K562 (cell line): Measurements from ENCODE around the gene GPR78. TPM values are rescaled to one million over a fixed set of nuclear protein-coding genes. Genes with fewer than 3 reads are reported as not detected.

ENCODE experiments used
- CCNT2 ChIP-seq: IDR thresholded peaks from 2 replicates; pipeline ENCODE4 v1.6.1; 2011; ENCODE audit warnings: borderline replicate concordance, low read depth, mild to moderate bottlenecking, moderate library complexity, mixed read lengths, low read length; ENCODE audit not compliant: insufficient read length; ENCODE audit errors: extremely low read depth
- DPF2 ChIP-seq: fragments of 450-650 bp; IDR thresholded peaks from 2 replicates; pipeline ENCODE4 v1.6.1; 2016
- EHMT2 ChIP-seq: fragments of 450-650 bp; IDR thresholded peaks from 2 replicates; pipeline ENCODE4 v1.6.1; 2018; ENCODE audit warnings: antibody characterized with exemption
- ESRRA ChIP-seq: fragments of 450-650 bp; IDR thresholded peaks from 2 replicates; pipeline ENCODE4 v1.6.1; 2014; ENCODE audit warnings: low read depth, mild to moderate bottlenecking, moderate library complexity, borderline replicate concordance
- ESRRB ChIP-seq: fragments of 250-450 bp; sonication (Bioruptor Pico); IDR thresholded peaks from 2 replicates; pipeline ENCODE4 v1.5.0; 2020; ENCODE audit warnings: mild to moderate bottlenecking, moderate library complexity, borderline replicate concordance
- FOXJ2 ChIP-seq: fragments of 200-800 bp; sonication (Bioruptor generic); IDR thresholded peaks from 2 replicates; pipeline ENCODE4 v1.6.1; 2016; ENCODE audit warnings: missing genetic modification characterization, missing compliant biosample characterization
- HIVEP1 ChIP-seq: fragments of 250-450 bp; sonication (Bioruptor Pico); IDR thresholded peaks from 2 replicates; pipeline ENCODE4 v1.4.0; 2020; ENCODE audit warnings: mild to moderate bottlenecking
- HMG20B ChIP-seq: fragments of 250-450 bp; sonication (Bioruptor Pico); IDR thresholded peaks from 2 replicates; pipeline ENCODE4 v1.5.0; 2021; ENCODE audit warnings: mild to moderate bottlenecking
- JUN ChIP-seq, 2 experiments: sonication (generic) in 1 of 2; formaldehyde crosslinking in 1 of 2; IDR thresholded peaks; 2 replicates each; pipeline versions ENCODE4 v1.6.1 to v1.8.0; 2012 to 2022; ENCODE audit warnings: borderline replicate concordance in 2 of 2, mild to moderate bottlenecking in 2 of 2, improper control_type of control experiment in 1 of 2, low read depth in 1 of 2, low read length in 1 of 2, missing genetic modification reagents in 1 of 2
- MEIS2 ChIP-seq: fragments of 450-650 bp; IDR thresholded peaks from 2 replicates; pipeline ENCODE4 v1.6.1; 2014; ENCODE audit warnings: mild to moderate bottlenecking; ENCODE audit not compliant: partially characterized antibody
- RAD51 ChIP-seq: fragments of 450-650 bp; IDR thresholded peaks from 2 replicates; pipeline ENCODE4 v1.7.1; 2016; ENCODE audit warnings: low read depth, mild to moderate bottlenecking, borderline replicate concordance
- RBM34 ChIP-seq: fragments of 200-400 bp; formaldehyde crosslinking; IDR thresholded peaks from 2 replicates; pipeline ENCODE4 v1.6.1; 2018; ENCODE audit warnings: low read length, borderline replicate concordance; ENCODE audit not compliant: insufficient read depth
- RNF2 ChIP-seq: sonication (generic); IDR thresholded peaks from 2 replicates; pipeline ENCODE4 v1.6.1; 2016
- SMARCA5 ChIP-seq: fragments of 450-650 bp; IDR thresholded peaks from 2 replicates; pipeline ENCODE4 v1.6.1; 2016
- TFAM ChIP-seq: fragments of 250-450 bp; sonication (Bioruptor Pico); conservative IDR thresholded peaks from 2 replicates; pipeline ENCODE4 v1.5.0; 2021; ENCODE audit warnings: mild to moderate bottlenecking, moderate library complexity
- VEZF1 ChIP-seq: fragments of 200-800 bp; sonication (Bioruptor generic); IDR thresholded peaks from 2 replicates; pipeline ENCODE4 v1.6.1; 2017; ENCODE audit warnings: missing genetic modification characterization, missing compliant biosample characterization
- XRCC3 ChIP-seq: fragments of 450-650 bp; IDR thresholded peaks from 2 replicates; pipeline ENCODE4 v1.6.1; 2017; ENCODE audit warnings: mild to moderate bottlenecking, moderate library complexity
- ZBED1 ChIP-seq: IDR thresholded peaks from 2 replicates; pipeline ENCODE4 v1.6.1; 2014
- ZNF253 ChIP-seq: fragments of 250-450 bp; sonication (Bioruptor Pico); conservative IDR thresholded peaks from 2 replicates; pipeline ENCODE4 v1.6.1; 2021; ENCODE audit warnings: mild to moderate bottlenecking
- ZNF263 ChIP-seq: sonication (generic); formaldehyde crosslinking; IDR thresholded peaks from 2 replicates; pipeline ENCODE4 v1.8.0; 2022; ENCODE audit warnings: mild to moderate bottlenecking, missing genetic modification reagents, borderline replicate concordance
- ZNF354B ChIP-seq: fragments of 250-450 bp; sonication (Bioruptor Pico); IDR thresholded peaks from 2 replicates; pipeline ENCODE4 v1.4.0; 2020
- ZNF445 ChIP-seq: fragments of 250-450 bp; sonication (Bioruptor Pico); IDR thresholded peaks from 2 replicates; pipeline ENCODE4 v1.4.0; 2020; ENCODE audit warnings: low read depth, mild to moderate bottlenecking, moderate library complexity
- ZNF75A ChIP-seq: fragments of 450-650 bp; formaldehyde crosslinking; IDR thresholded peaks from 2 replicates; pipeline ENCODE4 v1.4.0; 2020; ENCODE audit warnings: mild to moderate bottlenecking
- polyA plus RNA-seq, 8 experiments: library from polyadenylated mRNA; depleted of rRNA in 4 of 8; stranded (reverse) in 5 of 8; unstranded in 3 of 8; fragments of >200 nt; fragmentation: Nextera tagmentation in 2 of 8; fragmentation: Illumina TruSeq in 1 of 8; extraction: Ambion mirVana in 2 of 8; extraction: Trizol in 1 of 8; gene quantifications; 2 replicates each; pipeline versions ENCODE4 v1.2.1 to v1.2.3, GENCODE V29; 2011 to 2014; ENCODE audit warnings: inconsistent platforms in 1 of 8, missing spikeins in 1 of 8
- total RNA-seq, 7 experiments: library from RNA; depleted of rRNA in 6 of 7; stranded (reverse); fragments of >200 nt in 6 of 7; fragmentation: Illumina TruSeq in 2 of 7; extraction: Trizol in 2 of 7; gene quantifications; 2 replicates each; pipeline versions ENCODE4 v1.2.1 to v1.2.3, GENCODE V29; 2011 to 2021; ENCODE audit warnings: low replicate concordance in 1 of 7
- TF ChIP-seq, protein P1 (sequence below): sonication (generic); formaldehyde crosslinking; IDR thresholded peaks from 2 replicates; pipeline ENCODE4 v1.8.0; 2022; ENCODE audit warnings: mild to moderate bottlenecking, missing genetic modification reagents
- TF ChIP-seq, protein P2 (sequence below): fragments of 250-450 bp; sonication (Bioruptor Pico); IDR thresholded peaks from 2 replicates; pipeline ENCODE4 v1.4.0; 2020; ENCODE audit warnings: mild to moderate bottlenecking, moderate library complexity

GPR78 gene
- total and polyA plus RNA-seq, 9 of the 15 experiments (the other 6 are each of a cell fraction or from before 2014, with no cell fraction given), result 0.04 to 0.13 (median 0.07) TPM; not detected in 4

DNA sequence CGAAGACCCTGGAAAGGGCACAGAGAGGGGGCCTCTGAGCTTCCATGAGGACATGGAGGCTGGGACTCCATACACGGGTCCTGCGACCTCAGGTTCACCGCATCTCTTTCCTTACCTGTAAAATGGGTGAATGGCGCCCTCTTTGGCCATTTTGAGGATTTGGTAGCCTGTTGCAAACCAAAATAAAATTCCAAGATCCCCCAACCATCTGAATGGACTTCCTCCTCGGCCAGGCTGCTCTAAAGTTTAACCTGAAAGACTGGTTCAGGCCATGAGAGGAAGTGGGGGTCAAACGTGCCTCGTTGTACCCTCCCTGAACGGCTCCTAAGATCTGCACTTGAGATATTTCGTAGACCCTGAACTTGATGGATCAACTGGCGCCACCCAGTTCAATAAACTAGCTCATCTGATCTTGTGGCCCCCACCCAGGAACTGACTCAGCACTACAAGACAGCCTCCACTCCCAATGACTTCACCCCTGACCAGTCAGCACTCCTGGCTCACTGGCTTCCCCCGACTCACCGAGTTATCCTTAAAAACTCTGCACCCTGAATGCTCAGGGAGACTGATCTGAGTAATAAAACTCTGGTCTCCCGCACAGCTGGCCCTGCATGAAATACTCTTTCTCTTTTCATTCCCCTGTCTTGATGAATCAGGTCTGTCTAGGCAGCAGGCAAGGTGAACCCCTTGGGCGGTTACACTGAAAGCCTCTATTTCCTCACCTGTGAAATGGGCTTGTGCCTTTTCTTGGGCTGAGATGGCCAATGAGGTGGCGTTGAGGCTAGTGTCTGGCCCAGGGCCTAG is 32.9 kb upstream of the GPR78 start (continued):
- no peak for TF ChIP-seq HMG20B
- TF ChIP-seq RBM34, result no peak
- TF ChIP-seq ZNF253 (CRISPR knock-in tag), result no peak
- TF ChIP-seq ZNF75A (CRISPR knock-in tag), result no peak
- TF ChIP-seq, protein P1, sequence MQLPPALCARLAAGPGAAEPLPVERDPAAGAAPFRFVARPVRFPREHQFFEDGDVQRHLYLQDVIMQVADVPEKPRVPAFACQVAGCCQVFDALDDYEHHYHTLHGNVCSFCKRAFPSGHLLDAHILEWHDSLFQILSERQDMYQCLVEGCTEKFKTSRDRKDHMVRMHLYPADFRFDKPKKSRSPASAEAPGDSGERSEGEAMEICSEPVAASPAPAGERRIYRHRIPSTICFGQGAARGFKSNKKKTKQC (CRISPR knock-in tag), result no peak
- TF ChIP-seq MEIS2, result peak; percentile 63
- peak; percentile 90 for TF ChIP-seq DPF2
- TF ChIP-seq TFAM (CRISPR knock-in tag), result no peak
- TF ChIP-seq, protein P2, sequence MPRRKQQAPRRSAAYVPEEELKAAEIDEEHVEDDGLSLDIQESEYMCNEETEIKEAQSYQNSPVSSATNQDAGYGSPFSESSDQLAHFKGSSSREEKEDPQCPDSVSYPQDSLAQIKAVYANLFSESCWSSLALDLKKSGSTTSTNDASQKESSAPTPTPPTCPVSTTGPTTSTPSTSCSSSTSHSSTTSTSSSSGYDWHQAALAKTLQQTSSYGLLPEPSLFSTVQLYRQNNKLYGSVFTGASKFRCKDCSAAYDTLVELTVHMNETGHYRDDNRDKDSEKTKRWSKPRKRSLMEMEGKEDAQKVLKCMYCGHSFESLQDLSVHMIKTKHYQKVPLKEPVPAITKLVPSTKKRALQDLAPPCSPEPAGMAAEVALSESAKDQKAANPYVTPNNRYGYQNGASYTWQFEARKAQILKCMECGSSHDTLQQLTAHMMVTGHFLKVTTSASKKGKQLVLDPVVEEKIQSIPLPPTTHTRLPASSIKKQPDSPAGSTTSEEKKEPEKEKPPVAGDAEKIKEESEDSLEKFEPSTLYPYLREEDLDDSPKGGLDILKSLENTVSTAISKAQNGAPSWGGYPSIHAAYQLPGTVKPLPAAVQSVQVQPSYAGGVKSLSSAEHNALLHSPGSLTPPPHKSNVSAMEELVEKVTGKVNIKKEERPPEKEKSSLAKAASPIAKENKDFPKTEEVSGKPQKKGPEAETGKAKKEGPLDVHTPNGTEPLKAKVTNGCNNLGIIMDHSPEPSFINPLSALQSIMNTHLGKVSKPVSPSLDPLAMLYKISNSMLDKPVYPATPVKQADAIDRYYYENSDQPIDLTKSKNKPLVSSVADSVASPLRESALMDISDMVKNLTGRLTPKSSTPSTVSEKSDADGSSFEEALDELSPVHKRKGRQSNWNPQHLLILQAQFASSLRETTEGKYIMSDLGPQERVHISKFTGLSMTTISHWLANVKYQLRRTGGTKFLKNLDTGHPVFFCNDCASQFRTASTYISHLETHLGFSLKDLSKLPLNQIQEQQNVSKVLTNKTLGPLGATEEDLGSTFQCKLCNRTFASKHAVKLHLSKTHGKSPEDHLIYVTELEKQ (CRISPR knock-in tag), result no peak
- TF ChIP-seq RAD51, result no peak
- no peak for TF ChIP-seq ZBED1
- TF ChIP-seq XRCC3, result no peak
- no peak; the same call in 1 of the 2 replicates for TF ChIP-seq EHMT2
- TF ChIP-seq ESRRA, result peak; percentile 55; the same call in 1 of the 2 replicates
- TF ChIP-seq JUN (IDR thresholded peaks at IDR 0.05; ENCODE audit: borderline replicate concordance, low read depth, low read length), result peak; percentile 83
- 0 out of 2 replicates have a peak, but pooled peaks have one; percentile 60 for TF ChIP-seq JUN (CRISPR knock-in tag; IDR thresholded peaks at IDR 0.05; ENCODE audit: borderline replicate concordance)
- TF ChIP-seq RNF2, result peak; percentile 62; the same call in 1 of the 2 replicates
- peak; percentile 98 for TF ChIP-seq SMARCA5
- TF ChIP-seq HIVEP1, result no peak
- 0 out of 2 replicates have a peak, but pooled peaks have one; percentile 51 for TF ChIP-seq VEZF1 (CRISPR knock-in tag)
- TF ChIP-seq CCNT2, result no peak
- no peak for TF ChIP-seq ZNF445
- TF ChIP-seq FOXJ2, result no peak
- TF ChIP-seq ZNF354B (CRISPR knock-in tag), result no peak
- TF ChIP-seq ZNF263, result no peak
- no peak for TF ChIP-seq ESRRB (CRISPR knock-in tag)
